ENCODE measurements around the gene FUT2.

The FUT2 gene

DNA sequence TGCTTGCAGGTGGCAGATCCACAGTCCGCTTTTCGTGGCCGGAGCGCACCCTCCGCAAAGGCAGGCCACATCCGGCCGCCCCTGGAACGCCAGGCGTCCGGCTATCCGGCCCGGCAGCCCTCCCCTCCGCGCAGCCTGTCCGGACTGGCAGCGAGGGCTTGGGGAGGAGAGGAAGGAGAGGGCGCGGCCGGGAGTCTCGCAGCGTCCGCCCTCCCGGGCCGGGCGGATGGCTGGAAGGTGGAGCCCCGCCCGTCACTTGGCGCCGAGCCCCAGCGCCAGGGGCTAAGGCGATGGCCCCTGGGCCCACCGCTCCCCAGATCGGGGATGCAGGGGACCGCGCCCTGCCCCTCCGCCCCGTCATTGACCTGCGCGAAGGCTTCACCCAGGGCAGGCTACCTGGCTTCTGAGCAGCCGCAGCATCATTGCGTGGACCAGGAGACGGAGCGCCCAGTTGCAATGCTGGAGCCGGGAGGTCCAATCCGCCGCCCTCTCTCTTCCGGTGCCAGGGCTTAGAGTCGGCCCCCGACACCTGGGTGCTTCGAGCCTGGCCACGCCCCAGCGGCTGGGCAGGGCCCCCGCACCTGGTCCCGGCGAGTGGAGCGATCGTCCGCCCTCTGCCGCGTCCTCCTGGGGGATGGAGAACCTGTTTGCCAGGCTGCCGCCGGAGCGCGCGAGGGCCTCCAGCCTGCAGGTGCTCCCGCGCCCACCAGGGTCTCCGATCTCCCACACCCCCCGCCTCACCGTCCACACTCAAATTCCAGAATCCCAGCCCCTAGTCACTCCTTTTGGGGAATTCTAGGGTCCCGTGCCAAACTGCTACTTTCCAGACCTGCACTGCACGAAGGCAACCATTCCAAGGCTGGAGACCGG is 57.0 kb downstream of the FUT2 start, which contains the start of gene FUT1:
FUT1 (minus strand) TSS at position 146 of the 870 bp plus-strand sequence. CDS start 1,360 bp downstream, outside the sequence.
- DNase-seq, result peak; percentile 92

- DNase-seq, result no peak
Measured at GRCh38 chr19:48755084-48755641, 59.4 kb downstream of the FUT2 start, which contains the start of gene FGF21. Gene FGF21 (plus strand): TSS chr19:48755524. CDS start chr19:48756237, 713 bp downstream.
